Adipose tissue (tissue), 3 donors: Measurements from ENCODE around the gene RSF1. TPM values are rescaled to one million over a fixed set of nuclear protein-coding genes. Genes with fewer than 3 reads are reported as not detected.
"Not testable (repeated sequence)": the region's sequence is repeated elsewhere in the genome, so short reads cannot be mapped to it uniquely, and the experiment has no call there.

Source experiments
- H3K27ac ChIP-seq: one replicate; pipeline ENCODE4 v1.5.1; 2013; ENCODE audit warnings: low read depth, low read length
- WGBS, 3 donors: extraction: QIAGEN DNeasy Blood & Tissue Kit; methylation state at CpG; one replicate each; pipeline ENCODE4 v1.1.7; 2013; 5-methylcytosine and 5-hydroxymethylcytosine counted together
- polyA plus RNA-seq, 3 donors: library from polyadenylated mRNA; stranded (reverse); fragments of 200-250 nt; gene quantifications; one replicate each; pipeline ENCODE4 v1.2.3, GENCODE V29; 2013
- donor health status: healthy with polysubstance abuse.
- donor health status: Bipolar disorder and iron deficiency.
- donor health status: healthy.

RSF1 gene, protein sequence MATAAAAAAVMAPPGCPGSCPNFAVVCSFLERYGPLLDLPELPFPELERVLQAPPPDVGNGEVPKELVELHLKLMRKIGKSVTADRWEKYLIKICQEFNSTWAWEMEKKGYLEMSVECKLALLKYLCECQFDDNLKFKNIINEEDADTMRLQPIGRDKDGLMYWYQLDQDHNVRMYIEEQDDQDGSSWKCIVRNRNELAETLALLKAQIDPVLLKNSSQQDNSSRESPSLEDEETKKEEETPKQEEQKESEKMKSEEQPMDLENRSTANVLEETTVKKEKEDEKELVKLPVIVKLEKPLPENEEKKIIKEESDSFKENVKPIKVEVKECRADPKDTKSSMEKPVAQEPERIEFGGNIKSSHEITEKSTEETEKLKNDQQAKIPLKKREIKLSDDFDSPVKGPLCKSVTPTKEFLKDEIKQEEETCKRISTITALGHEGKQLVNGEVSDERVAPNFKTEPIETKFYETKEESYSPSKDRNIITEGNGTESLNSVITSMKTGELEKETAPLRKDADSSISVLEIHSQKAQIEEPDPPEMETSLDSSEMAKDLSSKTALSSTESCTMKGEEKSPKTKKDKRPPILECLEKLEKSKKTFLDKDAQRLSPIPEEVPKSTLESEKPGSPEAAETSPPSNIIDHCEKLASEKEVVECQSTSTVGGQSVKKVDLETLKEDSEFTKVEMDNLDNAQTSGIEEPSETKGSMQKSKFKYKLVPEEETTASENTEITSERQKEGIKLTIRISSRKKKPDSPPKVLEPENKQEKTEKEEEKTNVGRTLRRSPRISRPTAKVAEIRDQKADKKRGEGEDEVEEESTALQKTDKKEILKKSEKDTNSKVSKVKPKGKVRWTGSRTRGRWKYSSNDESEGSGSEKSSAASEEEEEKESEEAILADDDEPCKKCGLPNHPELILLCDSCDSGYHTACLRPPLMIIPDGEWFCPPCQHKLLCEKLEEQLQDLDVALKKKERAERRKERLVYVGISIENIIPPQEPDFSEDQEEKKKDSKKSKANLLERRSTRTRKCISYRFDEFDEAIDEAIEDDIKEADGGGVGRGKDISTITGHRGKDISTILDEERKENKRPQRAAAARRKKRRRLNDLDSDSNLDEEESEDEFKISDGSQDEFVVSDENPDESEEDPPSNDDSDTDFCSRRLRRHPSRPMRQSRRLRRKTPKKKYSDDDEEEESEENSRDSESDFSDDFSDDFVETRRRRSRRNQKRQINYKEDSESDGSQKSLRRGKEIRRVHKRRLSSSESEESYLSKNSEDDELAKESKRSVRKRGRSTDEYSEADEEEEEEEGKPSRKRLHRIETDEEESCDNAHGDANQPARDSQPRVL (N-terminal part only)
- polyA plus RNA-seq = 10 to 100 TPM in 2 of 3 donors, 1 to 10 TPM in 1; 5.9 to 13.5 (median 10.5) TPM

DNA sequence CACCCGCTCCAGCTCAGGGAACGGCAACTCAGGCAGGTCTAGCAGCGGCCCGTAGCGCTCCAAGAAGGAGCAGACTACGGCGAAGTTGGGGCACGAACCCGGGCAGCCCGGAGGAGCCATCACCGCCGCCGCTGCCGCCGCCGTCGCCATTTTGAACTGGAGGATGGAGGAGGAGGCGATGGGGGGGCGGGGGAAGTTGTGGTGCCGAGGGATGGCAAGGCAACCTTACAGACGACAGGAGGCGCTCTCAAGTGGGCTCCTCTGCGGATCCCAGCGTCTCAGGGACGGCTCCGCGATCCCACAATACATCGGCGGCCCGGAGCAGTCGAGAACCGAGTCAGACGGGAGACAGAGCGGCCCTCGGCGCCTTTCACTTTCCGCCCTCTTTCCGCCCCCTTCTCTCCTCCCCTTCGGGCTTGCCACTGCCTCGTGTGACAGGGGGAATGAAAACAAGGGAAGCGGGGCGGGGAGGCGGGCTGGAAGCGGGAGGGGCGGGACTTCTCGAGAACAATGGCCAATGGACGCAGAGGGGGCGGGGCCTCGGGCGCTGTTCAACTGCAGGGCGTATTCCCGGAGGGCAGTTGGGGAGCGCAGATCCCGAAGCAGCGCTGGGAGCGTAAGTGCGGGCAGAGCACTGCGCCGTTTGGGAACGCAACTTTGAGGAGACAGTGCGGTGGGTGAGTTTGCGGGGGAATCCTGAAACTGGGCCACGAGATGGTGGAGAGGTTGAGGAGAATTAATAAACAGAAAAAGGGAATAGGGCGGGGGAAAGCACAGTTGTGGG is at the start of gene RSF1, which contains the start of gene AAMDC:
RSF1 (minus strand) TSS at position 158 of the 784 bp plus-strand sequence; CDS start at position 150, 8 bp downstream.
AAMDC (plus strand) TSS at position 580 of the 784 bp plus-strand sequence. CDS start 21,353 bp downstream, outside the sequence.
- 0% methylated on average over 61 to 64 of the region's 64 CpGs for WGBS, 3 donors
- H3K27ac ChIP-seq = peak within 1 kb of the TSS; percentile 6

DNA sequence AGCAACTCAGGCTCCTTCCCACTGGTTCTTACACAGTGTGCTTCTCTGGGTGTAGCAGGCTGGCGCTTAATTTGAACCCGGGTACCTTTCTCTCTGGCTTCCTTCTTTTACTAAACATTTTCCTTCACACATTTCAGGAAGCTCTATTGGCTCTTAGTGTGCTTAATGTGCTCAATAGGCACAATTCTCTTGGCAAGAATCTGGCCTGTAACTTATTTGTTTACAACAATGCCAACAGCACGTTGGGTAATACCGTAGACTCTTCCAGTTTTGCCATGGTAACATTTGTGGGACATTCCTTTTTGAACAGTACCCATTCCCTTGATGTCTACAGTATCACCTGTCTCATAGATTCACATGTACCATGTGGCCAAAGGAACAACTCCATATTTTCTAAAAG is 48.2 kb upstream of the RSF1 start:
- H3K27ac ChIP-seq = no peak overlapping the region
- 97 to 98% (median 97%) methylated on average over 4 of the region's 4 CpGs for WGBS, 3 donors

DNA sequence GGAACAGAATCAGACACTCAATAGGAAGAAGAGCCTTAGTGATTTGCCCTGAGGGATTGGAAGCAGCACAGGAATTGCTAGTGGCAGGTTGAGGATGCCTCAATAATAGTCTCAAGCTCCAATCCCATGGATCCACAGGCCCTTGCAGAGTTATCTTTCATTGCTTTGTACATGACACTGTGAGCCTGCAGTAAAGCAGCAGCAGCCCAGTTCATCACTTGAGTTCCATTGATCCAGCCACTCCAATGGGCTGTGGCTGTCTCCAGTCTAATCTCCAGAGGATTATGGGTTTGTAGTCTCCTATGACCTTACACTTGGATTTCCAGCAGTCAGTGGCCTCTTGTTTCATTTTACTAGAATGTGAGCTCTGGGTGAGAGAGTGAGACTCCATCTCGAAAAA is 45.8 kb upstream of the RSF1 start:
- no peak overlapping the region for H3K27ac ChIP-seq
- WGBS, 3 donors = 84 to 97% (median 86%) methylated on average over 1 of the region's 1 CpG

DNA sequence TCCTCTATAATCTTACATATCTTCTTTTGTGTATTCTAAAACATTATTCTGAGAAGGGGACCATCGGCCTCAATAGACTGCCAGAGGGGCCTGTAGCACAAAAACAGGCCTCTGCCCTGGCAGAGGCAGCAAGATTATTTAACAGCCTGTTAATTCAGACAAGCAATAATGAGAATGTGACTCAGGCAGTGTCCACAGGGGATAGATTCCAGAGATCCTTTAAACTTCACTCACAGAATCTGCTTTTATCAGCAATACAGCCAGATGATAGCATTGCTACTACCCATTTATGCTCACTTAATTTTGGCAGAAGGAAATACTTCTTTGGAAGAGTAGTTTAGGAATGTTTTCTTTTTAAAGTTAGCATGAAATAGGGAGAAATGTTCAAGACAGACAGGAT is 45.3 kb upstream of the RSF1 start:
- H3K27ac ChIP-seq = no peak overlapping the region
- 62 to 78% (median 73%) methylated on average over 1 of the region's 1 CpG for WGBS, 3 donors

DNA sequence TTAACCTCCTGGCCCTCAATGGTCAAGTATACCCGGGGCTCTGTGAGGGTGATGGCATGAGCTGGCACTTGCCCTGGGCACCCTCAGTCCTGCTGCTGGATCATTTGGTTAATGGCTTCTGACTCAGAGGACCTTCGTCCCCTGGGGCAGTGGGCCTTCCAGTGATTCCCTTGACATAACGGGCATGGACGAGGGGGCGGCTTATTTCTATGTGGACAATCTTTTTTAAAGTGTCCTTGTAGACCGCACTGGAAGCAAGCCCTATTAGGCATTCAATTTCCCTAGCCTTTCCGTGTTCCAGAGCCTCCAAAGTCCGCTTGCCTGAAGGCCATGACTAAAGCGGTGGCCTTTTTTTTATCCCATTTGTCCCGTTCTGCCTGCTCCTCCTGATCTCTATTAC is 40.9 kb upstream of the RSF1 start:
- not testable (repeated sequence) for H3K27ac ChIP-seq
- WGBS, 3 donors = 62 to 94% (median 91%) methylated on average over 10 of the region's 10 CpGs

DNA sequence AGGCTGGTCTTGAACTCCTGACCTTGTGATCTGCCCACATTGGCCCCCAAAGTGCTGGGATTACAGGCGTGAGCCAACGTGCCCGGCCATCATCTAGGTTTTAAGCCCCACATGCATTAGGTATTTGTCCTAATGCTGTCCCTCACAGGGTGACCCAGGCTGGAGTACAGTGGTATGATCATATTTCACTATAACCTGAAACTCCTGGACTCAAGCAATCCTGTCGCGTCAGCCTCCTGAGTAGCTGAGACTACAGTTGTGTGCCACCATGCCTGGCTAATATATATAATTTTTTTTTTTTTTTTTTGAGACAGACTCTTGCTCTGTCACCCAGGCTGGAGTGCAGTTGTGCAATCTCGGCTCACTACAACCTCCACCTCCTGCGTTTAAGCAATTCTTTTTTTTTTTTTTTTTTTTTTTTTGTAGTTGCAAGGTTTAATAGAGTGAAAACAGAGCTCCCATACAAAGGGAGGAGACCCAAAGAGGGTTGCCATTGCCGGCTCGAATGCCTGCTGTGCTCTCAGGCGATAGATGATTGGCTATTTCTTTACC is 37.5 kb upstream of the RSF1 start:
- WGBS, 3 donors = 89 to 93% (median 89%) methylated on average over 10 of the region's 10 CpGs
- H3K27ac ChIP-seq = not testable (repeated sequence)

DNA sequence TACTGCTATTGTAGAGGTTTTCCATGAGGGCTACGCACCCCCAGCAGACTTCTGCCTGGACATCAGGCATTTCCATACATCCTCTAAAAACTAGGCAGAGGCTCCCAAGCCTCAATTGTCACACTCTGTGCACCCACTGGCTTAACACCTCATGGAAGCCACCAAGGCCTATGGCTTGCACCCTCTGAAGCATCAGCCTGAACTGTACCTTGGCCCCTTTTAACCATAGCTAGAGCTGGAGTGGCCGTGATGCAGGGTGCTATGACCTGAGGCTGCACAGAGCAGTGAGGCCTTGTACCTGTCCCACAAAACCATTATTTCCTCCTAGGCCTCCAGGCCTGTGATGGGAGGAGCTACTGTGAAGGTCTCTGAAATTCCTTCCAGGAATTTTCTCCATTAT is 34.3 kb upstream of the RSF1 start:
- no peak overlapping the region for H3K27ac ChIP-seq
- 93 to 100% (median 99%) methylated on average over 2 of the region's 2 CpGs for WGBS, 3 donors

DNA sequence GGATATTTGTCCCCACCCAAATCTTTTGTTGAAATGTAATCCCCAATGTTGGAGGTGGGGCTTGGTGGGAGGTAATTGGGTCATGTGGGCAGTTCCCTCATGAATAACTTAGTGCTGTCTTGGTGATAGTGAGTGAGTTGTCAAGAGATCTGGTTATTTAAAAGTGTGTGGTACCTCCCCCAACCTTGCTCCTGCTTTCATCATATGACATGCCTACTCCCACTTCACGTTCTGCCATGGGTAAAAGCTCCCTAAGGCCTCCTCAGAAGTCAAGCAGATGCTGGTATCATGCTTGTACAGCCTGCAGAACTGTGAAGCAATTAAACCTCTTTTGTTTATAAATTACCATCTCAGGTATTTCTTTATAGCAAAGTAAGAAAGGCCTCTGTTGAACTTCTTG is 31.0 kb upstream of the RSF1 start:
- WGBS, 3 donors = 77 to 86% (median 81%) methylated on average over 1 of the region's 1 CpG
- no peak overlapping the region for H3K27ac ChIP-seq

DNA sequence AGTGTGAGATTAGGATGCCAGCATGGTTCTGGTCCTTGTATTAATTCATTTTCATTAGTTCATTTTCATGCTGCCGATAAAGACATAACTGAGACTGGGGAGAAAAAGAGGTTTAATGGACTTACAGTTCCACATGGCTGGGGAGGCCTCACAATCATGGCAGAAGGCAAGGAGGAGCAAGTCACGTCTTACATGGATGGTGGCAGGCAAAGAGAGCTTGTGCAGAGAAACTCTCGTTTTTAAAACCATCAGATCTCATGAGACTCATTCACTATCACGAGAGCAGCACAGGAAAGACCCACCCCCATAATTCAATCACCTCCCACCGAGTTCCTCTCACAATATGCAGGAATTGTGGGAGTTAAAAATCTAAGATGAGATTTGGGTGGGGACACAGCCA is 23.2 kb upstream of the RSF1 start:
- not testable (repeated sequence) for H3K27ac ChIP-seq
- WGBS, 3 donors = 81 to 95% (median 92%) methylated on average over 5 of the region's 5 CpGs

DNA sequence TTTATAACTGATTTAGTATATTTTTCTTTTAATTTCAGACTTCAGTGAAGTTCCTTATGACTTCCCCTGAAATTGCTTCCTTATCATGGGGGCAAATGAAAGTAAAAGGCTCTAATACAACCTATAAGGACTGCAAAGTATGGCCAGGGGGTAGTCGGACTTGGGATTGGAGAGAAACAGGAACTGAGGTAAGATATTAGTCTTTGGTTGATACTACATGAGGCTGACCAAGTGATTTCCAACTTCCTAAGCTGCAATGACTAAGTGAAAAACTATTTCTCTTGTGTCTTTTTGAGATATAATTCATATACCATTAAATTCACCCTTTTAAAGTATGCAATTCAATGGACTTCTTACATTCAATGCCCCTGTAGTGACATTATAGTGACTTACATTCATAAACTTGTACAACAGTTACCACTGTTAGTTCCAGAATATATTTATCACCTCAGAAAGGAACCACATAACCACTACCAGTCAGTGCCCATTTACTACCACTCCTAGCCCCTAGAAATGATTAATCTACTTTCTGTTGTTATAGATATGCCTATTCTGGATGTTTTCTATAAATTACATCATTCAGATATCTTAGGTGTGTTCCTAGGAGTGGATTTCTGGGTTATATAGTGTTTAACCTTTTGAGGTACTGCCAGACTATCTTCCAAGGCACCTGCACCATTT is 22.1 kb upstream of the RSF1 start:
- WGBS, 3 donors = 59 to 86% (median 68%) methylated on average over 1 of the region's 1 CpG
- no peak overlapping the region for H3K27ac ChIP-seq

DNA sequence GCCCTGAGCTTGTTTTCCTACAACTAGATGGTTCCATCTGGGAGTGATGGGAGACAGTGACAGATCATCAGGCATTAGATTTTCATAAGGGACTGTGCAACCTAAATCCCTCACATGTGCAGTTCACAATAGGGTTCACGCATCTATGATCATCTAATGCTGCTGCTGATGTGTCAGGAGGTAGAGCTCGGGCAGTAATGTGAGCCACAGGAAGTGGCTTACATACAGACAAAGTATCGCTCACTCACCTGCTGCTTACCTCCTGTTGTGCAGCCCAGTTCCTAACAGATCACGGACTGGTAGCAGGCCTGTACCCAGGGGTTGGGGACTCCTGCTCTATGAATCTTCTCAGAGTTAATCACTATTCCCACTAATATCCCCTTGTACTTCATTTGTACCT is 12.8 kb upstream of the RSF1 start:
- no peak overlapping the region for H3K27ac ChIP-seq
- WGBS, 3 donors = 94 to 97% (median 95%) methylated on average over 4 of the region's 4 CpGs

DNA sequence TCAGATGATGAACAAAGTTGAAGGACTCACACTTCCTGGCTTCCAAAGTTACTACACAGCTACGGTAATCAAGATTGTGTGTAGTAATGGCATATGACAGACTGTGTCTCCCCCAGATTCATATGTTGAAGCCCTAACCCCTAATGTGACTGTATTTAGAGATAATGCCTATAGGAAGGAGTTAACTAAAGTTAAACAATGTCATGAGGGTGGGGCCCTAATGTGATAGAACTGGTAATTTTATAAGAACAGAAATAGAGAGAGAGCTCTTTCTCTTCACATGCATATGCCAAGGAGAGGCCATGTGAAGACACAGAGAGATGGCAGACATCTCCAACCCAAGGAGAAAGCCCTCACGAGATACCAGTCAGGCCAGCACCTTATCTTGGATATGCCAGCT is 8.4 kb upstream of the RSF1 start:
- H3K27ac ChIP-seq = no peak overlapping the region
- 92 to 100% (median 96%) methylated on average over 2 of the region's 2 CpGs for WGBS, 3 donors

DNA sequence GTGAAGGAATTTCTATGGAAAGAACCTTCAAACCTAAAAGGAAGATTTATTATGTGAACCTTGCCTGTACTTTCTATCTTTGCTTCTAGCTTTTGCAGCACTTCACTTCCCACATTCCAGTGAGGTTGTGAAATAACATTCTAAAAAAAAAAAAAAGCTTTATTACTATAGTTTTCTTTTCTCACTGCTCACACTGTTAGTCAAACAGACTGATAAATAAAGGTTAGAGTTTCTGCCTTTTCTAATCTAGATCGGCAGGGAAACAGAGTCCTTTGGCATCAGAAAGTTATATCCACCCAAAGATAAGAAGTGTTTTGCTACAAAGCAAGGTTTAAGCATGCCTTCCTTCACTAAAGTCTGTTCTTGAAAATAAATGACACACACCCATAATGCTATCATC is 3.3 kb upstream of the RSF1 start:
- WGBS, 3 donors = 6 to 31% (median 18%) methylated on average over 1 of the region's 1 CpG
- H3K27ac ChIP-seq = no peak overlapping the region

DNA sequence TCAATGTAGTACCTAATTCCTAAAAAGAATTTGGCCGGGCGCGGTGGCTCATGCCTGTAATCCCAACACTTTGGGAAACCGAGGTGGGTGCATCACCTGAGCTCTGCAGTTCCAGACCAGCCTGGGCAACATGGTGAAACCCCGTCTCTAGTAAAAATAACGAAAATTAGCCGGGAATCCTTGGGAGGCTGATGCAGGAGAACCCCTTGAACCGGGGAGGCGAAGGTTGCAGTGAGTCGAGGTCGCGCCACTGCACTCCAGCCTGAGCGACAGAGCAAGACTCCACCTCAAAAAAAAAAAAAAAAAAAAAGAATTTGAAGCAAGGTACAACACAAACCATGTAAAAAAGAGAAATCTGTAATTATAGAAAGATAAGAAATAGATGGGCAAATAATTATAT is 1.6 kb upstream of the RSF1 start:
- WGBS, 3 donors = 65 to 75% (median 66%) methylated on average over 13 of the region's 13 CpGs
- H3K27ac ChIP-seq = not testable (repeated sequence)

DNA sequence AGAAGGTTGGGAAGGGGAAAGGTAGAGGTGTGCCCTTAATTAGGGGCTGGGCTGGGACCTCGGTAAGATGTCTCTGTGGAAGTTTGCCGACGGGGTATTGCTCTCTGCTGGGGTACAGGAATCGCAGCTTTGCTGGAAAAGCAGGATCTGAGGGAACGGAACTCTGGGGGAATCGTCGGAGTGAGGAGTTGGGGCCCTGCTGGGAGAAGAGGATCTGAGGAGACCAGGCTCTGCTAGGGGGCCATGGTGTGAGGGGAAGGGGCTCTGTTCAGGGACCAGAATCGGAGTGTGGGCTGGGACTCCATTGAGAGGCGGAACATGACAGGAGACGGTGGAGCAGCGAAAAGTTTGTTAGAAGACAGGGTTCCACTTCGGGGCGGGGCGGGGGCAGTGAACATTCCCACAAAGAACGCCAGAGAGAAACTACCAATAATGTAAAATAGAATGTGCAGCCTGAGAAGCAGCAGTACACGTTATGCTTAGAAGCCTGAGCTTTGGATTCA is 878 bp upstream of the RSF1 start:
- 0% methylated on average over 16 of the region's 16 CpGs for WGBS, 3 donors
- H3K27ac ChIP-seq = no peak overlapping the region

DNA sequence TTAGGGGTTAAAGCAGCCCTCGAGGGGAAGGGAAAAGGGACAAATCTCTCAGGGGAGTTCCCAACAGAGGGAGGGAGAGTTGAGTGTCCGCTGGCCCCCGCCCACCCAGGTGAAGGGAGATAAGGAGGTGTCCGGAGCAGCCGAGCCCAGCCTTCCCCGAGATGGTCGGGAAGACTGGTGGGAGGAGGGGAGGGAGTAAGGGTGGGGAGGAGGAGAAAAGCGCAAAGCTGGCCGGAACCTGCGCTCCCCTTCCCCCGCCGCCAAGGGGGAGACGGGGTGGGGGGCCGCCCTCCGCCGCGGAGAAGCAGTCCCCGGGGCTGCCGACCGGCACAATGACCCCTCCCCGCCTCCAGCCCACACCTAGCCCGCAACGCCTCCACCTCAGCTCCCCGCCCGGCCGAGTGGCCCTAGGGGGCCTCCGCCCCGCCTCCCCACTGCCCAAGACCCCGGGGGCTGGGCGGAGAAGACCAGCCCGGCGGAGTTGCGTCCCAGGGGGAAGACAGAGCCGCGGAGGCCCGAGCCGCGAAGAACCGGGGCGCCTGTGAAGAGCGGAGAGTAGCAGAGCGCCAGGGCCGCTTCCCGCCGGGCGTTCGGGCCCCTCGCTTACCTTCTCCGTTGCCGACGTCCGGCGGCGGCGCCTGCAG is 479 bp downstream of the RSF1 start:
- H3K27ac ChIP-seq = peak overlapping the region; percentile 6
- WGBS, 3 donors = 0% methylated on average over 32 to 55 of the region's 55 CpGs
